Measurements from ENCODE around the gene CYB561D1. TPM values are rescaled to one million over a fixed set of nuclear protein-coding genes. Genes with fewer than 3 reads are reported as not detected.

Gene CYB561D1
- total and polyA plus RNA-seq, 2 of the 13 experiments (the other 11 are each of a cell fraction or from before 2014, with no cell fraction given) = 3.9 to 4.1 TPM

DNA sequence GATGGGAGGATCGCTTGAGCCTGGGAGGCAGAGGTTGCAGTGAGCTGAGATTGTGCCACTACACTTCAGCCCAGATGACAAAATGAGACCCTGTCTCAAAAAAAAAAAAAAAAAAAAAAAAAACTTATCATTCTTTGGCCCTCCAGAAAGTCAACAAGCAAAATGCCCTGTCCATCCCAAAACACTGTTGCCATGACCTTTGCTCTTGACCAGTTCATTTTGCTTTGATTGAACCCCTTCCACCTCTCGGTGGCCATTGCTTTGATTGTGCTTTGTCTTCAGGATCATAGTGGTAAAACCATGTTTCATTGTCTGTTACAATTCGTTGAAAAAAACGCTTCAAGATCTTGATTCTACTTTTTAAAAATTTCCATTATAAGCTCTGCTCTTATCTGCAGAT, 36.1 kb upstream of the CYB561D1 start:
- ChIA-PET CTCF (ENCODE audit: low intra/inter-chr PET ratio, low total read pairs) (no interaction called here), POLR2A (interaction anchor here (1.0 kb wide), 1 partner anchor 32 kb away, joined by 5 read pairs; the partner anchor contains the start of gene PSMA5)
- WGBS (ENCODE audit: low lambda C conversion rate) = 0% methylated on average over 4 of the region's 4 CpGs
- no TSS peak for BruUV-seq (replicated peaks)
- peaks cover 0 to 6% of the 10 kb centered on the region in 2 experiments; a peak in 1 of 5 replicates for H3K27me3 ChIP-seq (ENCODE audit: control insufficient read depth in 1 of 2, insufficient read depth in 2 of 2, low read length in 2 of 2)
- H3K4me1 ChIP-seq (ENCODE audit: insufficient read depth, low read length) = peaks cover 14% of the 10 kb centered on the region
- DNase-seq (ENCODE audit: low spot score) (peak; percentile 23), ATAC-seq (no peak; the same call in 2 of the 3 replicates), FAIRE-seq (no peak)
- TF ChIP-seq GFI1 (CRISPR knock-in tag; IDR thresholded peaks at IDR 0.05; ENCODE audit: borderline replicate concordance) (0 out of 2 replicates have a peak, but pooled peaks have one; percentile 48), TSC22D2 (CRISPR knock-in tag; IDR thresholded peaks at IDR 0.05; ENCODE audit: borderline replicate concordance) (no peak), ZNF644 (CRISPR knock-in tag; IDR thresholded peaks at IDR 0.05; ENCODE audit: low read depth) (peak; percentile 59; the same call in 1 of the 2 replicates), YEATS2 (CRISPR knock-in tag; IDR thresholded peaks at IDR 0.05; ENCODE audit: borderline replicate concordance) (no peak), ZNF782 (CRISPR knock-in tag; IDR thresholded peaks at IDR 0.05; ENCODE audit: borderline replicate concordance) (no peak), SOX6 (IDR thresholded peaks at IDR 0.05) (no peak), SOX6 (CRISPR knock-in tag; IDR thresholded peaks at IDR 0.05) (peak; percentile 59), HNF4A (CRISPR knock-in tag; IDR thresholded peaks at IDR 0.05) (peak; percentile 35; the same call in 1 of the 2 replicates), SOX13 (IDR thresholded peaks at IDR 0.05) (no peak), SOX13 (CRISPR knock-in tag; conservative IDR thresholded peaks at IDR 0.05 in 1 of 2, IDR thresholded peaks at IDR 0.05 in 1 of 2) (peak in 1 of 2 experiments; percentile 77; a peak in 2 of 4 replicates), PHF8 (CRISPR knock-in tag; IDR thresholded peaks at IDR 0.05) (no peak), TEAD3 (CRISPR knock-in tag; optimal IDR thresholded peaks at IDR 0.05; ENCODE audit: borderline replicate concordance) (peak; percentile 27), TCF7 (IDR thresholded peaks at IDR 0.05; ENCODE audit: low read depth) (0 out of 2 replicates have a peak, but pooled peaks have one; percentile 9), SETDB1 (CRISPR knock-in tag; IDR thresholded peaks at IDR 0.05; ENCODE audit: borderline replicate concordance) (no peak), ARNT2 (CRISPR knock-in tag; IDR thresholded peaks at IDR 0.05; ENCODE audit: low read depth) (no peak), RARA (CRISPR knock-in tag; IDR thresholded peaks at IDR 0.05) (peak; percentile 24; the same call in 1 of the 2 replicates), ZNF432 (CRISPR knock-in tag; IDR thresholded peaks at IDR 0.05; ENCODE audit: borderline replicate concordance) (no peak)
- TF ChIP-seq, protein P1, sequence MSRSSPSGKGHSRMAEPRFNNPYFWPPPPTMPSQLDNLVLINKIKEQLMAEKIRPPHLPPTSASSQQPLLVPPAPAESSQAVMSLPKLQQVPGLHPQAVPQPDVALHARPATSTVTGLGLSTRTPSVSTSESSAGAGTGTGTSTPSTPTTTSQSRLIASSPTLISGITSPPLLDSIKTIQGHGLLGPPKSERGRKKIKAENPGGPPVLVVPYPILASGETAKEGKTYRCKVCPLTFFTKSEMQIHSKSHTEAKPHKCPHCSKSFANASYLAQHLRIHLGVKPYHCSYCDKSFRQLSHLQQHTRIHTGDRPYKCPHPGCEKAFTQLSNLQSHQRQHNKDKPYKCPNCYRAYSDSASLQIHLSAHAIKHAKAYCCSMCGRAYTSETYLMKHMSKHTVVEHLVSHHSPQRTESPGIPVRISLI (CRISPR knock-in tag; IDR thresholded peaks at IDR 0.05; ENCODE audit: borderline replicate concordance) = peak; percentile 67; the same call in 1 of the 2 replicates
- no peaks in the 10 kb centered on the region for H3K79me2 ChIP-seq (ENCODE audit: insufficient read depth, low read length)
- H3K4me3 ChIP-seq (replicated peaks in 1 of 3; ENCODE audit: insufficient read depth in 1 of 3, low read depth in 2 of 3, low read length in 3 of 3) = no peak overlapping the region
- H4K20me1 ChIP-seq (ENCODE audit: insufficient read depth, low read length) = no peaks in the 10 kb centered on the region
- H3K9me3 ChIP-seq (ENCODE audit: low read length) = peaks cover 9% of the 10 kb centered on the region; the same call in 1 of the 2 replicates
- peak overlapping the region; percentile 60 for H3K4me2 ChIP-seq (ENCODE audit: low read depth, low read length)
- intact Hi-C loops (cut with micrococcal nuclease; ENCODE audit: unreplicated experiment) = no loop called here
- no peaks in the 10 kb centered on the region for H3K36me3 ChIP-seq (replicated peaks in 1 of 2; ENCODE audit: control insufficient read depth in 1 of 2, insufficient read depth in 2 of 2, low read length in 2 of 2)
- in situ Hi-C loops (cut with HindIII; ENCODE audit: extremely low pct_ligation_motif_present, low pct_unique_long_range_greater_than_20kb) = no loop called here
- H3K27ac ChIP-seq (ENCODE audit: extremely low read length, insufficient read depth, low read length) = no peak overlapping the region
- no peak overlapping the region for H2AFZ ChIP-seq (ENCODE audit: low read length)
- no peak overlapping the region for H3K9ac ChIP-seq (ENCODE audit: insufficient read depth, low read depth, low read length)
